Measurements from ENCODE around the gene CALHM6. TPM values are rescaled to one million over a fixed set of nuclear protein-coding genes. Genes with fewer than 3 reads are reported as not detected.

Gene CALHM6
- total RNA-seq, 1 donor from 2014 or later = not detected

DNA sequence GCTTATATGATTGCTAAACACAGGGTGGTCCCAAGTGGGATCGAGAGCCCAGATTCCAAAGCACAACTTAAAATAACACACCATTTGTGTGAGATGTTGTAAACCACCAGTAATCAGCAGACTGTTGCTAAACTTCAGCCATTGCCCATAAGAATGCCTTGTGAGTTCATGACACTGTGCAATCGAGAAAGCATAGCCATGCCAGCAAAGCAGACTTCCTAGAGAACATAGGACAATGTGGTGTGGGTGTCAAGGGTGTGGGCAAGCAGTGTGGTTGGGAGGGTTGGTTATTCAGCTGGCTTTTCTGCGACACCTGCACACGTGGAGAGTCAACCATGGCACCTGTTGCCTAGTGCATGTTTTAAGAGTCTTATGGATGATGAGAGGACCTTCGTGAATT, 16.1 kb upstream of the CALHM6 start:
- no peaks in the 10 kb centered on the region for H3K27me3 ChIP-seq
- H3K4me1 ChIP-seq = peaks cover 9% of the 10 kb centered on the region
- Mint-ChIP-seq H3K4me1 (peaks cover 12% of the 10 kb centered on the region), H3K27ac (no peak overlapping the region), H3K9me3 (no peaks in the 10 kb centered on the region), H3K36me3 (no peaks in the 10 kb centered on the region), H3K27me3 (ENCODE audit: insufficient read depth, low read depth) (no peaks in the 10 kb centered on the region), H3K4me3 (peak overlapping the region; percentile 49)
- H3K79me2 ChIP-seq (ENCODE audit: low read depth) = no peaks in the 10 kb centered on the region
- no peaks in the 10 kb centered on the region for H4K20me1 ChIP-seq (ENCODE audit: low read depth)
- H2AFZ ChIP-seq (replicated peaks) = no peak overlapping the region
- H3K36me3 ChIP-seq = no peaks in the 10 kb centered on the region
- no peak overlapping the region for H3K9ac ChIP-seq
- H3F3A ChIP-seq (ENCODE audit: low read depth) = no peaks in the 10 kb centered on the region
- H3K27ac ChIP-seq = no peak overlapping the region
- no peak overlapping the region for H3K4me2 ChIP-seq
- no peak for DNase-seq (ENCODE audit: low spot score)
- TF ChIP-seq, protein P1, sequence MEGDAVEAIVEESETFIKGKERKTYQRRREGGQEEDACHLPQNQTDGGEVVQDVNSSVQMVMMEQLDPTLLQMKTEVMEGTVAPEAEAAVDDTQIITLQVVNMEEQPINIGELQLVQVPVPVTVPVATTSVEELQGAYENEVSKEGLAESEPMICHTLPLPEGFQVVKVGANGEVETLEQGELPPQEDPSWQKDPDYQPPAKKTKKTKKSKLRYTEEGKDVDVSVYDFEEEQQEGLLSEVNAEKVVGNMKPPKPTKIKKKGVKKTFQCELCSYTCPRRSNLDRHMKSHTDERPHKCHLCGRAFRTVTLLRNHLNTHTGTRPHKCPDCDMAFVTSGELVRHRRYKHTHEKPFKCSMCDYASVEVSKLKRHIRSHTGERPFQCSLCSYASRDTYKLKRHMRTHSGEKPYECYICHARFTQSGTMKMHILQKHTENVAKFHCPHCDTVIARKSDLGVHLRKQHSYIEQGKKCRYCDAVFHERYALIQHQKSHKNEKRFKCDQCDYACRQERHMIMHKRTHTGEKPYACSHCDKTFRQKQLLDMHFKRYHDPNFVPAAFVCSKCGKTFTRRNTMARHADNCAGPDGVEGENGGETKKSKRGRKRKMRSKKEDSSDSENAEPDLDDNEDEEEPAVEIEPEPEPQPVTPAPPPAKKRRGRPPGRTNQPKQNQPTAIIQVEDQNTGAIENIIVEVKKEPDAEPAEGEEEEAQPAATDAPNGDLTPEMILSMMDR (IDR thresholded peaks at IDR 0.05) = no peak
- TF ChIP-seq EZH2phosphoT487 (IDR thresholded peaks at IDR 0.05) (no peak), EZH2 (IDR thresholded peaks at IDR 0.05) (no peak)
- H3K4me3 ChIP-seq = no peak overlapping the region
- no peaks in the 10 kb centered on the region for H3K9me3 ChIP-seq (ENCODE audit: low read depth)

DNA sequence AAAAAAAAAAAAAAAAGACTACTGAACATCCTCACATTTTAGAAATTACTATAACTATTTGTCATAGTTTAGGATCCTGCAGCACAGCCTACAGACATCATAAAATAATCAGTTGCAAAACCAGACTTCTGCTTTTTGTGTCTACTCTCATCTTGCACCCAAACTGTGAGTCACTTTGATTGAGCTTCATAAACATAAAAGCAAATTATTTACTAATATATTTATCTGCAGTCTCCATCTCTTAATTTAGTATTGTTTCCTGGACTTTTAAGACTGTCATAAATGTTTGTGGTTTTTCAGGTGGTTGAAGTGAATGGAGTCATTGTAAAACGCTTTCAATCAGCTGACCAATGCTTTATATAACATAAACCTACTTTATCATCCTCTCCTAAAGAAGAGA, 14.8 kb upstream of the CALHM6 start:
- Histone ChIP-seq H3K27me3 (no peaks in the 10 kb centered on the region), H3K9me3 (ENCODE audit: low read depth) (no peaks in the 10 kb centered on the region), H3K36me3 (no peaks in the 10 kb centered on the region), H3K4me1 (peaks cover 9% of the 10 kb centered on the region), H3K4me3 (no peak overlapping the region), H2AFZ (replicated peaks) (no peak overlapping the region), H3F3A (ENCODE audit: low read depth) (no peaks in the 10 kb centered on the region), H4K20me1 (ENCODE audit: low read depth) (no peaks in the 10 kb centered on the region), H3K79me2 (ENCODE audit: low read depth) (no peaks in the 10 kb centered on the region), H3K27ac (no peak overlapping the region), H3K4me2 (no peak overlapping the region), H3K9ac (no peak overlapping the region)
- no peak for DNase-seq (ENCODE audit: low spot score)
- TF ChIP-seq, protein P1 (IDR thresholded peaks at IDR 0.05) = no peak
- TF ChIP-seq EZH2 (IDR thresholded peaks at IDR 0.05) (no peak), EZH2phosphoT487 (IDR thresholded peaks at IDR 0.05) (no peak)
- H3K9me3 Mint-ChIP-seq = no peaks in the 10 kb centered on the region
- no peak overlapping the region for H3K4me3 Mint-ChIP-seq
- no peaks in the 10 kb centered on the region for H3K36me3 Mint-ChIP-seq
- H3K4me1 Mint-ChIP-seq = peaks cover 7% of the 10 kb centered on the region
- no peak overlapping the region for H3K27ac Mint-ChIP-seq
- no peaks in the 10 kb centered on the region for H3K27me3 Mint-ChIP-seq (ENCODE audit: insufficient read depth, low read depth)

DNA sequence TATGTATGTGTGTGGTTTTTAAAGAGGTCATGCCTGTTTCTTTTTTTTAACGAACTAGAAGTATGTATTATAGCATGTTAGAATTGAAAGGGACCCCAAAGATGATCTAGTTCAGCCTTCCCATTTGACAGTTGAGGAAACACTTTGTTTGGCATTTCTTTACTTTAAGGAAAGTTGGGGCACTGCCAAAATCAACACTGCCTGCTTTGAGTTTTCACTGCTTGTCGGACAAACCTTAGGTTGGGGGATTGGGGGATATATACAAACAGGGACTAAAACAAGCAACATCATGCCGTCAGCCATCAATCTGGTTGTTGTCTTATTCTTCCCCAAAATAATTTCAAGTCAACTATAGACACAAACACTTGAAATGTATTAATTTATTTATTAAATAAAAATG, 14.1 kb upstream of the CALHM6 start:
- H3K4me3 ChIP-seq = no peak overlapping the region
- H3K27me3 Mint-ChIP-seq (ENCODE audit: insufficient read depth, low read depth) = no peaks in the 10 kb centered on the region
- H3K4me1 Mint-ChIP-seq = peaks cover 7% of the 10 kb centered on the region
- H3K4me1 ChIP-seq = peaks cover 9% of the 10 kb centered on the region
- no peak for DNase-seq (ENCODE audit: low spot score)
- no peaks in the 10 kb centered on the region for H3K27me3 ChIP-seq
- H3K9me3 ChIP-seq (ENCODE audit: low read depth) = no peaks in the 10 kb centered on the region
- no peak overlapping the region for H3K27ac Mint-ChIP-seq
- no peaks in the 10 kb centered on the region for H3K36me3 Mint-ChIP-seq
- no peak overlapping the region for H3K4me2 ChIP-seq
- no peaks in the 10 kb centered on the region for H3K79me2 ChIP-seq (ENCODE audit: low read depth)
- H3K9me3 Mint-ChIP-seq = no peaks in the 10 kb centered on the region
- H3F3A ChIP-seq (ENCODE audit: low read depth) = no peaks in the 10 kb centered on the region
- H4K20me1 ChIP-seq (ENCODE audit: low read depth) = no peaks in the 10 kb centered on the region
- H3K4me3 Mint-ChIP-seq = no peak overlapping the region
- no peak overlapping the region for H3K9ac ChIP-seq
- no peak overlapping the region for H2AFZ ChIP-seq (replicated peaks)
- no peaks in the 10 kb centered on the region for H3K36me3 ChIP-seq
- H3K27ac ChIP-seq = no peak overlapping the region
- TF ChIP-seq EZH2phosphoT487 (IDR thresholded peaks at IDR 0.05) = no peak
- TF ChIP-seq EZH2 (IDR thresholded peaks at IDR 0.05) = no peak
- TF ChIP-seq, protein P1 (IDR thresholded peaks at IDR 0.05) = no peak
